GM18868 (cell line): Measurements from ENCODE around the gene MTHFD1.

Source experiments
- ATAC-seq: cut with Tn5 transposase; IDR thresholded peaks from one replicate; pipeline ENCODE4 v1.9.1; 2021; ENCODE audit warnings: mild to moderate bottlenecking, moderate library complexity; ENCODE audit not compliant: unreplicated experiment

Gene MTHFD1

GRCh38 chr14:64488590-64489099 is 100.5 kb downstream of the MTHFD1 start:
- no peak for ATAC-seq

GRCh38 chr14:64491637-64492036 is 103.5 kb downstream of the MTHFD1 start:
- ATAC-seq, result no peak

GRCh38 chr14:64493455-64493854 is 105.3 kb downstream of the MTHFD1 start:
- no peak for ATAC-seq

GRCh38 chr14:64495252-64495651 is 107.1 kb downstream of the MTHFD1 start:
- no peak for ATAC-seq

GRCh38 chr14:64496764-64497163 is 108.6 kb downstream of the MTHFD1 start:
- no peak for ATAC-seq

- no peak for ATAC-seq
These were observed 111.9 kb downstream of the MTHFD1 start for GRCh38 chr14:64500088-64500487.

GRCh38 chr14:64501411-64502171 is 113.4 kb downstream of the MTHFD1 start:
- ATAC-seq, result no peak

- no peak for ATAC-seq
These were observed 114.3 kb downstream of the MTHFD1 start for GRCh38 chr14:64502456-64502855.

GRCh38 chr14:64502887-64503433 is 114.8 kb downstream of the MTHFD1 start:
- no peak for ATAC-seq

- ATAC-seq, result peak; percentile 66
These were observed 115.5 kb downstream of the MTHFD1 start, which contains the start of gene ZBTB25 for GRCh38 chr14:64503434-64504309. Gene ZBTB25, minus strand, starts transcription at chr14:64503838. Its CDS starts 13,305 bp downstream, at chr14:64490533.

- ATAC-seq, result peak; percentile 15
These were observed 116.2 kb downstream of the MTHFD1 start, which contains the start of gene ZBTB1 for GRCh38 chr14:64504310-64504896. Gene ZBTB1, plus strand, starts transcription at chr14:64504770. Its CDS starts 16,735 bp downstream, at chr14:64521505.

- peak; percentile 27 for ATAC-seq
These were observed 117.0 kb downstream of the MTHFD1 start for GRCh38 chr14:64504897-64505794.

GRCh38 chr14:64506721-64507120 is 118.6 kb downstream of the MTHFD1 start:
- no peak for ATAC-seq

GRCh38 chr14:64507376-64508156 is 119.4 kb downstream of the MTHFD1 start:
- ATAC-seq, result no peak

- peak; percentile 16 for ATAC-seq
These were observed 120.1 kb downstream of the MTHFD1 start for GRCh38 chr14:64508215-64508776.

GRCh38 chr14:64509036-64509435 is 120.9 kb downstream of the MTHFD1 start:
- ATAC-seq, result no peak
